ENCODE data around the gene PRKAG2.

DNA sequence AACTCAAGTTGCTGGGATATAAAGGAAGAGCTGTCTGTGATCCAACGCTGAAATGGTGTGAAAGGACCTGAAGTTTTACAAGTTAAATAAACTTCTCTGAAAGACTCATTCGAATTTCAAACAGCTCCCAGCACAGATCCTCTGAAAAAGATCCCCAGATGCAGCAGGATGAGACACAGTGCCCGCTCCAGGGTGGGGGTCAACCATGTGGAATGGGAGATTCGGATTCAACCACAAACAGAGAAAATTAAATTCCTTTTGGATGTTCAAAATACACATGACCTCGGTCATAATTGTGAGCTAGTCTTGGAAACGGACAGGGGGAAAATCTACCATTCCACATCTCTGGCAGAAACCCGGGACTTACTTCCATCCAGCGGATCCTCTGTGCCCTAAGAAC lies 119.6 kb downstream of the PRKAG2 start:
- no peak for TF ChIP-seq POLR2A (IDR thresholded peaks at IDR 0.05)
- TF ChIP-seq, protein P1, sequence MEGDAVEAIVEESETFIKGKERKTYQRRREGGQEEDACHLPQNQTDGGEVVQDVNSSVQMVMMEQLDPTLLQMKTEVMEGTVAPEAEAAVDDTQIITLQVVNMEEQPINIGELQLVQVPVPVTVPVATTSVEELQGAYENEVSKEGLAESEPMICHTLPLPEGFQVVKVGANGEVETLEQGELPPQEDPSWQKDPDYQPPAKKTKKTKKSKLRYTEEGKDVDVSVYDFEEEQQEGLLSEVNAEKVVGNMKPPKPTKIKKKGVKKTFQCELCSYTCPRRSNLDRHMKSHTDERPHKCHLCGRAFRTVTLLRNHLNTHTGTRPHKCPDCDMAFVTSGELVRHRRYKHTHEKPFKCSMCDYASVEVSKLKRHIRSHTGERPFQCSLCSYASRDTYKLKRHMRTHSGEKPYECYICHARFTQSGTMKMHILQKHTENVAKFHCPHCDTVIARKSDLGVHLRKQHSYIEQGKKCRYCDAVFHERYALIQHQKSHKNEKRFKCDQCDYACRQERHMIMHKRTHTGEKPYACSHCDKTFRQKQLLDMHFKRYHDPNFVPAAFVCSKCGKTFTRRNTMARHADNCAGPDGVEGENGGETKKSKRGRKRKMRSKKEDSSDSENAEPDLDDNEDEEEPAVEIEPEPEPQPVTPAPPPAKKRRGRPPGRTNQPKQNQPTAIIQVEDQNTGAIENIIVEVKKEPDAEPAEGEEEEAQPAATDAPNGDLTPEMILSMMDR (IDR thresholded peaks at IDR 0.05), result no peak

Data from lower leg skin (tissue), 3 donors.